Rectal smooth muscle tissue (tissue), 1 donor: ENCODE measurements around the gene DYNLL1.

ENCODE experiments used
- H3K27ac ChIP-seq: one replicate; pipeline ENCODE4 v1.7.0; 2013; ENCODE audit warnings: low read depth, low read length, inconsistent platforms
- H3K27me3 ChIP-seq: one replicate; pipeline ENCODE4 v1.7.0; 2013; ENCODE audit warnings: low read length; ENCODE audit not compliant: control insufficient read depth, insufficient read depth
- H3K36me3 ChIP-seq: one replicate; pipeline ENCODE4 v1.7.0; 2013; ENCODE audit warnings: low read length; ENCODE audit not compliant: control insufficient read depth, insufficient read depth
- H3K4me1 ChIP-seq: one replicate; pipeline ENCODE4 v1.7.0; 2013; ENCODE audit warnings: low read length; ENCODE audit not compliant: control insufficient read depth, insufficient read depth
- H3K4me3 ChIP-seq: one replicate; pipeline ENCODE4 v1.7.0; 2013; ENCODE audit warnings: low read length
- H3K9ac ChIP-seq: one replicate; pipeline ENCODE4 v1.7.0; 2013; ENCODE audit warnings: low read length

The DYNLL1 gene

DNA sequence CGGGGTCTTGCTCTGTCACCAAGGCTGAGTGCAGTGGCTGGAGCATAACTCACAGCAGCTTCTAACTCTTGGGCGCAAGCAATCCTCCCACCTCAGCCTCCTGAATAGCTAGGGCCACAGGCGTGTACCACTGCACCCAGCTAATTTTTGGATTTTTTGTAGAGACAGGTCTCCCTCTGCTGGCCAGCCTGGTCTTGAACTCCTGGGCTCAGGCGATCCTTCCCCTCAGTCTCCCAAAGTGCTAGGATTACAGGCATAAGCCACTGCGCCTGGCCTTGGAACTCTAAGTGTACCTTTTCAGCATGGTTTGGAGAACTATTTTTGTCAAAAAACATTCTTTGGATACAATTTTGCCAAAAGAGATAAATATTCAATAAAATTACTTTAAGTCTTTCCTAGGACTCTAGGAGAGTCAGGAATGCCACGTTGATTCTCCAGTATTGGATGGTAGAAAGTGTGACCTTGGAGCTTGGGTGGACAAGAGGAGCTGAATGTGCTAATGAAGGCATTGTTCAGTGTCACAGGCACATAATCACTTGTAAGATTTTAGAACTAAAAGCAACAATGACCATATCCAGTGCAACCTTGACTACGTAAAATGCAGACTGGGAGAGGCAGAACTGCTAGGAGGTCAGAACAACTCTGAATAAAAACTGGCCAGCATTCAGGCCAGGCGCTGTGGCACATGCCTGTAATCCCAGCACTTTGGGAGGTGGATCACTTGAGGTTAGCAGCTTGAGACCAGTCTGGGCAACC, 29.2 kb upstream of the DYNLL1 start:
- no peak overlapping the region for H3K9ac ChIP-seq
- H3K27ac ChIP-seq, result no peak overlapping the region
- H3K4me1 ChIP-seq, result peaks cover 5% of the 10 kb centered on the region
- H3K4me3 ChIP-seq, result no peak overlapping the region
- no peaks in the 10 kb centered on the region for H3K27me3 ChIP-seq
- peaks cover 27% of the 10 kb centered on the region for H3K36me3 ChIP-seq

- Histone ChIP-seq H3K4me1 (peaks cover 5% of the 10 kb centered on the region), H3K27ac (no peak overlapping the region), H3K9ac (no peak overlapping the region), H3K4me3 (no peak overlapping the region), H3K36me3 (peaks cover 25% of the 10 kb centered on the region), H3K27me3 (no peaks in the 10 kb centered on the region)
Measured at GRCh38 chr12:120467439-120467838, 28.5 kb upstream of the DYNLL1 start.

DNA sequence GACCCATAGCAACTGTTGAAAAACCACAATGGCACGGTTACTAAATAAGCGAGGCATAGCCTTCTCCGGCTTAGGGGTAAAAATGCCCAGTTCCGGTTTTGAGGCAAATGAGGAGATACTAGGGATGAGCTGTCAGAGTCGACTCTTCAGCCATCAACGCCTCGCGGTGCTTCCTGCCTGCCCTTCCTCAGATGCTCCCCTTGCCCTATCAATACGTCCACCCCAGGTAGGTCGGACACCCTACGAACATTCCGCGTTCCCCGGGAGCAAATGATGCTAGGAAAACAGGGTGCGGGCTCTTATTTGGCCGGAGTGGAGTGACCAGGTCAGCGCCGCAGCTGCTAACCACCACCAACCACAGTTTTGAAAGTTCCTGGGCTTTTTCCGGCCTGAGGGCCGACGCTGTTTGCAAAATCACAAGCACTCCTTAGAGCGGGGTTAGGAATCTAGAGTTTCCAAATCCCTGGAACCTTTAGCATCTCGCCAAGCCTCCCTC, 27.5 kb upstream of the DYNLL1 start:
- Histone ChIP-seq H3K36me3 (peaks cover 17% of the 10 kb centered on the region), H3K4me3 (peak overlapping the region; percentile 81), H3K27me3 (no peaks in the 10 kb centered on the region), H3K9ac (peak overlapping the region; percentile 38), H3K4me1 (peaks cover 5% of the 10 kb centered on the region), H3K27ac (peak overlapping the region; percentile 92)

GRCh38 chr12:120468821-120469449, 27.0 kb upstream of the DYNLL1 start:
- Histone ChIP-seq H3K4me1 (peaks cover 5% of the 10 kb centered on the region), H3K27me3 (no peaks in the 10 kb centered on the region), H3K27ac (peak overlapping the region; percentile 92), H3K4me3 (peak overlapping the region; percentile 81), H3K9ac (peak overlapping the region; percentile 75), H3K36me3 (peaks cover 11% of the 10 kb centered on the region)

GRCh38 chr12:120469450-120470149, 26.3 kb upstream of the DYNLL1 start, which contains the start of gene SRSF9:
SRSF9 (minus strand) TSS chr12:120469748; CDS start chr12:120469609, 139 bp downstream.
- H3K36me3 ChIP-seq, result peaks cover 6% of the 10 kb centered on the region
- H3K27me3 ChIP-seq, result no peaks in the 10 kb centered on the region
- peak within 1 kb of the TSS; percentile 92 for H3K27ac ChIP-seq
- peak within 1 kb of the TSS; percentile 81 for H3K4me3 ChIP-seq
- H3K4me1 ChIP-seq, result peaks cover 5% of the 10 kb centered on the region
- peak within 1 kb of the TSS; percentile 75 for H3K9ac ChIP-seq

- Histone ChIP-seq H3K4me3 (peak overlapping the region; percentile 81), H3K36me3 (peaks cover 1% of the 10 kb centered on the region), H3K9ac (peak overlapping the region; percentile 64), H3K4me1 (peaks cover 5% of the 10 kb centered on the region), H3K27ac (peak overlapping the region; percentile 92), H3K27me3 (no peaks in the 10 kb centered on the region)
Measured at GRCh38 chr12:120470150-120470784, 25.6 kb upstream of the DYNLL1 start.

DNA sequence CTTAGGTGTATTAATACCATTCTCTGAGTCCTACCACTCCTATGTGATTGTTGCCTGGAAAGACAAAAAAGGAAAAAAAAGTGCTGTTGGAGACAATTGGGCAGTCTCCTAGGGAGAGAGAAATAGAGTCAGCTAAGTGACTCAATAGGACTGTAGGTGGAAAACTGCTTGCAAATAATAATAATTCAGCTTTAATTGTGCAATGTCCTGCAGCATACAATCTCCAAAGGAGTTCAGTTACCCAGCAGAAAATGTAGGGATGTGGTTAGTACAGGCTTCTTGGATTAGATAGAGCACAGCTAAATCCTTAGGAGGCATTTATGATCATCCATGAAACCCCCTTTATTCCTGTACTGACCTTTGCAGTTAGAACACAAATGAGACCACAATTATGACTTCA, 23.4 kb upstream of the DYNLL1 start:
- Histone ChIP-seq H3K27me3 (no peaks in the 10 kb centered on the region), H3K4me1 (peaks cover 5% of the 10 kb centered on the region), H3K9ac (no peak overlapping the region), H3K27ac (no peak overlapping the region), H3K36me3 (no peaks in the 10 kb centered on the region), H3K4me3 (no peak overlapping the region)

DNA sequence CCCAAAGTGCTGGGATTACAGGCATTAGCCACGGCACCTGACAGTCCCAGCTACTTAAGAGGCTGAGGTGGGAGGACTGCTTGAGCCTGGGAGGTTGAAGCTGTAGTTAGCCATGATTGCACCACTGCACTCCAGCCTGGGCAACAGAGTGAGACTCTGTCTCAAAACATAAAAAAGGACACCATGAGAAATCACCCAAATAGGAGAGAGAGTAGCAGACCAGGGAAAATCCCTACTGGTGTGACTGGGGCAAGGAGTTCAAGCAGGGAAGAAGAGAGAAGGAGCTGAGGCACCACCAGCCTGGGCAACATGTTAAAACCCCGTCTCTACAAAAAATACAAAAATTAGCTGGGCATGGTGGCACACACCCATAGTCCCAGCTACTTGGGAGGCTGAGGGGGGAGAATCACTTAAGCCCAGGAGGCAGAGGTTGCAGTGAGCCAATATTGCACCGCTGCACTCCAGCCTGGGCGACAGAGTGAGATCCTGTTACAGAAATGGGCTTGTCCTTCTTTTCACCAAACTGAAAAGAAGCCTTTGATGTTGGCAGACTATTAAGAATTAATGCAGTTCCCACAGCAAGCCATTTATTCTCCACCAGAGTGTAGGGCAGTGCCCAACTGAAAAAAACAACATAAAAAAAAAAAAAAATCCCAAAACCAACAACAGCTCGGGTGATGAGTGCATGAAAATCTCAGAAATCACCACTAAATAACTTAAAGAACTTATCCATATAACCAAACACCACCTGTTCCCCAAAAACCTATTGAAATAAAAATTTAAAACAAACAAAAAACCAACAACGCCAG, 21.9 kb upstream of the DYNLL1 start:
- no peaks in the 10 kb centered on the region for H3K27me3 ChIP-seq
- H3K4me3 ChIP-seq, result no peak overlapping the region
- no peak overlapping the region for H3K9ac ChIP-seq
- H3K36me3 ChIP-seq, result no peaks in the 10 kb centered on the region
- no peaks in the 10 kb centered on the region for H3K4me1 ChIP-seq
- no peak overlapping the region for H3K27ac ChIP-seq

GRCh38 chr12:120474616-120474960, 21.3 kb upstream of the DYNLL1 start:
- Histone ChIP-seq H3K4me1 (no peaks in the 10 kb centered on the region), H3K36me3 (no peaks in the 10 kb centered on the region), H3K9ac (no peak overlapping the region), H3K4me3 (no peak overlapping the region), H3K27ac (no peak overlapping the region), H3K27me3 (no peaks in the 10 kb centered on the region)

DNA sequence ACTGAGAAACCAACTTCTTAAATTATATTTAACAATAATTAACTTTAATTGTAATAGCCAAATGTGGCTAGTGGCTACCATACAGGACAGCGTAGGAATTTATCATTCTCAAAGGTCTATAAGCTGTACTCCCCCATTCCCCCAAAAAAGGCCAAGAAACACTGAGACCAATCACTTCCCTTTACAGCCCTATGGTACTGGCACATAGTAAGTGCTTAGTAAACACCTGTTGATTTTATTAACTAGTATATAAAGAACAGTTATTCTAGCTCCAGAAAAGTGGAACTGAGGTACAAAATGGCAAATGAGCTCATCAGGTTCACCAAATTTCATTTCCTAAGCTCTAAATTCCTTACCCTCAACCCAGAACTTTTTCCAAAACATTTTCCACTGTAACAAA, 20.3 kb upstream of the DYNLL1 start:
- no peaks in the 10 kb centered on the region for H3K36me3 ChIP-seq
- H3K27ac ChIP-seq, result no peak overlapping the region
- no peak overlapping the region for H3K9ac ChIP-seq
- no peak overlapping the region for H3K4me3 ChIP-seq
- no peaks in the 10 kb centered on the region for H3K4me1 ChIP-seq
- H3K27me3 ChIP-seq, result no peaks in the 10 kb centered on the region

- Histone ChIP-seq H3K9ac (no peak overlapping the region), H3K27ac (no peak overlapping the region), H3K27me3 (no peaks in the 10 kb centered on the region), H3K36me3 (no peaks in the 10 kb centered on the region), H3K4me1 (no peaks in the 10 kb centered on the region), H3K4me3 (no peak overlapping the region)
Measured at GRCh38 chr12:120479458-120479857, 16.5 kb upstream of the DYNLL1 start.
